Activated CD8-positive, alpha-beta memory T cell treated with anti-CD3 and anti-CD28 coated beads, Interleukin-2, amount 10 ng/mL, durations not matched to agents 7 days and 5 days (primary cell): ENCODE measurements around the gene PDHX. TPM values are rescaled to one million over a fixed set of nuclear protein-coding genes. Genes with fewer than 3 reads are reported as not detected.

Source experiments
- ATAC-seq: fragments of 150-1000 bp; cut with Tn5 transposase; one replicate; pipeline ENCODE4 v1.10.0; 2021; ENCODE audit warnings: moderate library complexity
- CTCF ChIA-PET: fragments of 350-600 bp; sonication (Branson Sonifier 250); formaldehyde crosslinking; loops from one replicate; lab custom pipeline; 2021; ENCODE audit warnings: antibody characterized with exemption; lab: Charles Lee
- DNase-seq: peaks from one replicate; pipeline ENCODE4 v3.0.0-alpha.2; 2020
- H3K27ac Mint-ChIP-seq: one replicate; pipeline ENCODE4 v1.8.0; 2021; ENCODE audit warnings: mild to moderate bottlenecking, mixed read lengths
- H3K27me3 Mint-ChIP-seq: one replicate; pipeline ENCODE4 v1.8.0; 2021; ENCODE audit warnings: mixed read lengths
- H3K36me3 Mint-ChIP-seq: one replicate; pipeline ENCODE4 v1.8.0; 2021; ENCODE audit warnings: mild to moderate bottlenecking, mixed read lengths
- H3K4me1 Mint-ChIP-seq: one replicate; pipeline ENCODE4 v1.8.0; 2021; ENCODE audit warnings: mixed read lengths
- H3K4me3 Mint-ChIP-seq: one replicate; pipeline ENCODE4 v1.8.0; 2021; ENCODE audit warnings: mild to moderate bottlenecking, moderate library complexity, mixed read lengths
- H3K9me3 Mint-ChIP-seq: one replicate; pipeline ENCODE4 v1.8.0; 2022; ENCODE audit warnings: low read depth, mixed read lengths
- total RNA-seq, 2 experiments: library from RNA; stranded (reverse); gene quantifications; one replicate each; pipeline ENCODE4 v1.2.3, GENCODE V29; 2021

The PDHX gene
- total RNA-seq, 2 experiments from 2014 or later = 27.9 to 34.0 TPM

GRCh38 chr11:34990916-34991315, 74.5 kb downstream of the PDHX start:
- CTCF ChIA-PET = no interaction called here

GRCh38 chr11:34994854-34995253, 78.4 kb downstream of the PDHX start:
- Mint-ChIP-seq H3K27ac (no peak overlapping the region), H3K9me3 (no peaks in the 10 kb centered on the region), H3K27me3 (no peaks in the 10 kb centered on the region), H3K4me1 (peaks cover 14% of the 10 kb centered on the region), H3K36me3 (peaks cover 3% of the 10 kb centered on the region), H3K4me3 (no peak overlapping the region)
- DNase-seq (no peak), ATAC-seq (no peak)
- CTCF ChIA-PET = interaction anchor here (0.9 kb wide), 1 partner anchor 12 kb away, joined by 3 read pairs; no protein-coding TSS in a partner anchor

More at GRCh38 chr11:34990916-34991315, 74.5 kb downstream of the PDHX start:
- DNase-seq = no peak
- ATAC-seq = no peak
- H3K4me1 Mint-ChIP-seq = peaks cover 12% of the 10 kb centered on the region
- no peak overlapping the region for H3K4me3 Mint-ChIP-seq
- no peaks in the 10 kb centered on the region for H3K27me3 Mint-ChIP-seq
- peaks cover 14% of the 10 kb centered on the region for H3K36me3 Mint-ChIP-seq
- no peaks in the 10 kb centered on the region for H3K9me3 Mint-ChIP-seq
- no peak overlapping the region for H3K27ac Mint-ChIP-seq

- H3K4me3 Mint-ChIP-seq = no peak overlapping the region
- peaks cover 4% of the 10 kb centered on the region for H3K36me3 Mint-ChIP-seq
- H3K27me3 Mint-ChIP-seq = peaks cover 2% of the 10 kb centered on the region
- peaks cover 14% of the 10 kb centered on the region for H3K4me1 Mint-ChIP-seq
- ATAC-seq (no peak), DNase-seq (no peak)
- H3K27ac Mint-ChIP-seq = no peak overlapping the region
- CTCF ChIA-PET = interaction anchor here (1.2 to 4.5 kb wide), 4 partner anchors 19 to 396 kb away, joined by 3 to 24 read pairs (median 4); no protein-coding TSS in a partner anchor
- H3K9me3 Mint-ChIP-seq = no peaks in the 10 kb centered on the region
These were observed 80.5 kb downstream of the PDHX start for GRCh38 chr11:34996958-34997357.

- no peak for DNase-seq
- peaks cover 17% of the 10 kb centered on the region for H3K4me1 Mint-ChIP-seq
- H3K27me3 Mint-ChIP-seq = peaks cover 2% of the 10 kb centered on the region
- no peak overlapping the region for H3K27ac Mint-ChIP-seq
- peaks cover 2% of the 10 kb centered on the region for H3K36me3 Mint-ChIP-seq
- CTCF ChIA-PET = interaction anchor here (0.7 to 5.1 kb wide), 13 partner anchors 14 to 395 kb away, joined by 3 to 38 read pairs (median 3); partner anchors contain the start of gene CD44
- no peak overlapping the region for H3K4me3 Mint-ChIP-seq
- peak; percentile 30 for ATAC-seq
- no peaks in the 10 kb centered on the region for H3K9me3 Mint-ChIP-seq
These were observed 81.6 kb downstream of the PDHX start for GRCh38 chr11:34997952-34998528.

GRCh38 chr11:34999453-34999852, 83.0 kb downstream of the PDHX start:
- no peak for ATAC-seq
- Mint-ChIP-seq H3K36me3 (peaks cover 2% of the 10 kb centered on the region), H3K9me3 (no peaks in the 10 kb centered on the region), H3K27ac (no peak overlapping the region), H3K4me1 (peaks cover 27% of the 10 kb centered on the region), H3K4me3 (no peak overlapping the region), H3K27me3 (peaks cover 5% of the 10 kb centered on the region)
- DNase-seq = no peak
- CTCF ChIA-PET = interaction anchor here (0.9 to 5.1 kb wide), 12 partner anchors 9 to 393 kb away, joined by 3 to 38 read pairs (median 4); no protein-coding TSS in a partner anchor

GRCh38 chr11:35003186-35003585, 86.8 kb downstream of the PDHX start:
- Mint-ChIP-seq H3K27me3 (peaks cover 10% of the 10 kb centered on the region), H3K36me3 (peaks cover 4% of the 10 kb centered on the region), H3K4me1 (peaks cover 48% of the 10 kb centered on the region), H3K27ac (no peak overlapping the region), H3K4me3 (no peak overlapping the region), H3K9me3 (no peaks in the 10 kb centered on the region)
- ATAC-seq (no peak), DNase-seq (no peak)
- CTCF ChIA-PET = interaction anchor here (1.0 to 2.2 kb wide), 6 partner anchors 10 to 387 kb away, joined by 3 to 8 read pairs (median 3); no protein-coding TSS in a partner anchor

GRCh38 chr11:35003658-35004057, 87.2 kb downstream of the PDHX start:
- Mint-ChIP-seq H3K36me3 (peaks cover 4% of the 10 kb centered on the region), H3K27me3 (peaks cover 11% of the 10 kb centered on the region), H3K4me1 (peaks cover 47% of the 10 kb centered on the region), H3K4me3 (no peak overlapping the region), H3K27ac (no peak overlapping the region), H3K9me3 (no peaks in the 10 kb centered on the region)
- DNase-seq = no peak
- no peak for ATAC-seq
- CTCF ChIA-PET = interaction anchor here (1.0 to 2.2 kb wide), 7 partner anchors 10 to 387 kb away, joined by 3 to 8 read pairs (median 3); no protein-coding TSS in a partner anchor

- DNase-seq (no peak), ATAC-seq (no peak)
- H3K27ac Mint-ChIP-seq = no peak overlapping the region
- peaks cover 26% of the 10 kb centered on the region for H3K27me3 Mint-ChIP-seq
- no peak overlapping the region for H3K4me3 Mint-ChIP-seq
- H3K4me1 Mint-ChIP-seq = peaks cover 48% of the 10 kb centered on the region
- no peaks in the 10 kb centered on the region for H3K9me3 Mint-ChIP-seq
- CTCF ChIA-PET = interaction anchor here (1.5 to 2.9 kb wide), 2 partner anchors 42 to 158 kb away, joined by 4 to 11 read pairs; no protein-coding TSS in a partner anchor
- H3K36me3 Mint-ChIP-seq = peaks cover 11% of the 10 kb centered on the region
These were observed 88.8 kb downstream of the PDHX start for GRCh38 chr11:35005141-35005780.

GRCh38 chr11:35006389-35007128, 90.1 kb downstream of the PDHX start:
- DNase-seq = peak; percentile 83
- Mint-ChIP-seq H3K9me3 (no peaks in the 10 kb centered on the region), H3K4me1 (peaks cover 53% of the 10 kb centered on the region), H3K27me3 (peaks cover 37% of the 10 kb centered on the region), H3K4me3 (no peak overlapping the region), H3K36me3 (peaks cover 11% of the 10 kb centered on the region), H3K27ac (peak overlapping the region; percentile 49)
- ATAC-seq = peak; percentile 93
- CTCF ChIA-PET = interaction anchor here (1.1 to 2.9 kb wide), 8 partner anchors 12 to 233 kb away, joined by 3 to 11 read pairs (median 4); no protein-coding TSS in a partner anchor

GRCh38 chr11:35007277-35007676, 90.9 kb downstream of the PDHX start:
- DNase-seq = no peak
- Mint-ChIP-seq H3K36me3 (peaks cover 9% of the 10 kb centered on the region), H3K4me1 (peaks cover 56% of the 10 kb centered on the region), H3K27ac (peak overlapping the region; percentile 64), H3K9me3 (no peaks in the 10 kb centered on the region), H3K4me3 (no peak overlapping the region), H3K27me3 (peaks cover 37% of the 10 kb centered on the region)
- CTCF ChIA-PET = interaction anchor here (1.2 to 2.9 kb wide), 6 partner anchors 13 to 140 kb away, joined by 3 to 11 read pairs (median 4); no protein-coding TSS in a partner anchor
- ATAC-seq = peak; percentile 32

GRCh38 chr11:35009191-35009943, 92.9 kb downstream of the PDHX start:
- Mint-ChIP-seq H3K4me3 (no peak overlapping the region), H3K36me3 (peaks cover 9% of the 10 kb centered on the region), H3K9me3 (no peaks in the 10 kb centered on the region), H3K4me1 (peaks cover 64% of the 10 kb centered on the region), H3K27ac (no peak overlapping the region), H3K27me3 (peaks cover 39% of the 10 kb centered on the region)
- DNase-seq = no peak
- ATAC-seq = no peak
- CTCF ChIA-PET = interaction anchor here (0.6 to 1.3 kb wide), 6 partner anchors 22 to 228 kb away, joined by 3 to 4 read pairs (median 3); no protein-coding TSS in a partner anchor

GRCh38 chr11:35009944-35010342, 93.5 kb downstream of the PDHX start:
- CTCF ChIA-PET = interaction anchor here (0.6 to 1.3 kb wide), 4 partner anchors 21 to 181 kb away, joined by 3 read pairs; no protein-coding TSS in a partner anchor
- Mint-ChIP-seq H3K9me3 (no peaks in the 10 kb centered on the region), H3K27ac (no peak overlapping the region), H3K36me3 (peaks cover 8% of the 10 kb centered on the region), H3K27me3 (peaks cover 37% of the 10 kb centered on the region), H3K4me1 (peaks cover 64% of the 10 kb centered on the region), H3K4me3 (no peak overlapping the region)
- DNase-seq = no peak
- ATAC-seq = no peak
